Natural killer cell treated with Interleukin-12 subunit alpha and Interleukin-12 subunit beta and Interleukin-15 and Interleukin-18, amount 100 ng/mL, for 72 hours (primary cell): Measurements from ENCODE around the gene MCOLN1. TPM values are rescaled to one million over a fixed set of nuclear protein-coding genes. Genes with fewer than 3 reads are reported as not detected.

Experiments used
- ATAC-seq, 2 donors: fragments of 150-1000 bp; cut with Tn5 transposase in 1 of 2; sonication (Bioruptor Pico), chemical (Tn5 transposase) in 1 of 2; 2 replicates each; pipeline ENCODE4 v1.10.0; 2021
- DNase-seq: peaks from one replicate; pipeline ENCODE4 v3.0.0; 2022; ENCODE audit warnings: low spot score
- H3K27ac Mint-ChIP-seq, 2 donors: 1 replicate in 1 of 2; 2 replicates in 1 of 2; pipeline ENCODE4 v1.8.0; 2022; ENCODE audit warnings: mixed read lengths in 2 of 2, mild to moderate bottlenecking in 1 of 2, moderate library complexity in 1 of 2
- H3K27me3 Mint-ChIP-seq, 2 donors: 1 replicate in 1 of 2; 2 replicates in 1 of 2; pipeline ENCODE4 v1.8.0; 2022; ENCODE audit warnings: mixed read lengths in 2 of 2
- H3K36me3 Mint-ChIP-seq: one replicate; pipeline ENCODE4 v1.8.0; 2022; ENCODE audit warnings: mixed read lengths
- H3K4me1 Mint-ChIP-seq, 2 donors: 1 replicate in 1 of 2; 2 replicates in 1 of 2; pipeline ENCODE4 v1.8.0; 2022; ENCODE audit warnings: low read depth in 2 of 2, mixed read lengths in 2 of 2, mild to moderate bottlenecking in 1 of 2
- H3K4me3 Mint-ChIP-seq: one replicate; pipeline ENCODE4 v1.8.0; 2022; ENCODE audit warnings: mixed read lengths
- H3K9me3 Mint-ChIP-seq: 2 replicates; pipeline ENCODE4 v1.8.0; 2022; ENCODE audit warnings: mixed read lengths
- total RNA-seq, 2 donors: library from RNA; stranded (reverse); gene quantifications; one replicate each; pipeline ENCODE4 v1.2.3, GENCODE V29; 2022

MCOLN1 gene
- 10 to 100 TPM; 26.0 to 41.2 TPM for total RNA-seq

DNA sequence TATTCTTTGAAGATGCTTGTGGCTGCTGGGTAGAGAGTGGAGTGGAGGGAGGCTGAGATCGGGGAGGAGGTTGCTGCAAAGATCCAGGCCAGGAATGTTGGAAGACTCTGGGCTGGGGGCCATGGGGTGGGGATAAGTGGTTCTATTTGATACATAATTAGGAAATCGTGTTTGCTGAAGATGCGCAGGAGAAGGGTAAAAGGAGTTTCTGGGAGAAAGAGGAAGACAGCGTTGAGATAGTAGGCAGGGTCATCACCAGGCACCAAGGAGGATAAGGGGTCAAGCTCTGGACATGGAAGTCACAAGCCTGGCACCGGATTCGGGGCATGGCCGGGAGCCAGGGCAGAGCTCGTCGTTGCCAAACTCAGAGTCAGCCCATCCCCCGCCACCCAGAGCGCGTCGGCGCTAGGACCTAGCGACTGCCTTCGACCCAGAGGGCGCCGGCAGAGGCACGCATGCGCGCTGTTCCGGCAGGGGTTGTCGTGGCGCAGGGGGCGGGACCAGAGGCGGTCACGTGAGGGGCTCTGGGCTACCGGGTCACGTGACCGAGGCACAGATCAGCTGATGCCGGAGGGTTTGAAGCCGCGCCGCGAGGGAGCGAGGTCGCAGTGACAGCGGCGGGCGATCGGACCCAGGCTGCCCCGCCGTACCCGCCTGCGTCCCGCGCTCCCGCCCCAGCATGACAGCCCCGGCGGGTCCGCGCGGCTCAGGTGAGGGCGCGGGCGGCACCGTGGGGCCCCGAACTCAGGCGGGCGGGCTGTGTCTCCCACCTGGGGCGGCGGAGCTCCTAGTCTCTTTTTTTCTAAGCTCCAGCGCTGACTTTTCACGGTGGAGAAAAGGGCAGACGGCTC is at the start of gene MCOLN1:
TSS of gene MCOLN1 (plus strand) at position 553 of the 851 bp plus-strand sequence. CDS start at position 680, 127 bp downstream.
- peak within 1 kb of the TSS; percentile 81 to 87 for H3K27ac Mint-ChIP-seq
- H3K4me3 Mint-ChIP-seq = peak within 1 kb of the TSS; percentile 91
- H3K27me3 Mint-ChIP-seq = no peaks in the 10 kb centered on the region
- peaks cover 12 to 14% of the 10 kb centered on the region in 2 donors for H3K4me1 Mint-ChIP-seq
- no peaks in the 10 kb centered on the region for H3K36me3 Mint-ChIP-seq
- DNase-seq (peak; percentile 100), ATAC-seq (peak; percentile 94 to 95)
- H3K9me3 Mint-ChIP-seq = no peaks in the 10 kb centered on the region

GRCh38 chr19:7475665-7476064 is 46.8 kb upstream of the MCOLN1 start:
- no peaks in the 10 kb centered on the region for H3K36me3 Mint-ChIP-seq
- ATAC-seq = no peak
- H3K27ac Mint-ChIP-seq = no peak overlapping the region
- no peak overlapping the region for H3K4me3 Mint-ChIP-seq
- no peaks in the 10 kb centered on the region for H3K4me1 Mint-ChIP-seq
- DNase-seq = no peak
- H3K9me3 Mint-ChIP-seq = no peaks in the 10 kb centered on the region
- no peaks in the 10 kb centered on the region for H3K27me3 Mint-ChIP-seq

DNA sequence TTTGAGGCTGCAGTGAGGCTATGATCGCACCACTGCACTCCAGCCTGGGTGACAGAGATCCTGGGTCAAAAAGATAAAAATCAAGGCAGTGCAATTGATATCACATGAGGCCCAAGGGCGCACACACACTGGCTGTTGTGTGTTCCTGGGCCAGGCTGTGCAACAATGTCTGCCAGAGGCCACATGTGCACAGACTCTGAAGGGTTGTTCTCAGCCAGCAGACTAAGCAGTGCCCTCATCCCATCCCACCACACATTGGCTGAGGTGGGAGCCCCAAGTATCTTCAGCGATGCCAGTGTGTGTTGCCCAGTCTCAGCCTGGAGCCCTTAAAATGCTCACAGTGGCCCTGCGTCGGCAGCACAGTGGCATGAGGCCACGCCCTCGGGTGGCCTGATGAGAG is 46.2 kb upstream of the MCOLN1 start:
- peak in 1 of 2 donors; percentile 13 for ATAC-seq
- H3K27ac Mint-ChIP-seq = no peak overlapping the region
- H3K36me3 Mint-ChIP-seq = no peaks in the 10 kb centered on the region

DNA sequence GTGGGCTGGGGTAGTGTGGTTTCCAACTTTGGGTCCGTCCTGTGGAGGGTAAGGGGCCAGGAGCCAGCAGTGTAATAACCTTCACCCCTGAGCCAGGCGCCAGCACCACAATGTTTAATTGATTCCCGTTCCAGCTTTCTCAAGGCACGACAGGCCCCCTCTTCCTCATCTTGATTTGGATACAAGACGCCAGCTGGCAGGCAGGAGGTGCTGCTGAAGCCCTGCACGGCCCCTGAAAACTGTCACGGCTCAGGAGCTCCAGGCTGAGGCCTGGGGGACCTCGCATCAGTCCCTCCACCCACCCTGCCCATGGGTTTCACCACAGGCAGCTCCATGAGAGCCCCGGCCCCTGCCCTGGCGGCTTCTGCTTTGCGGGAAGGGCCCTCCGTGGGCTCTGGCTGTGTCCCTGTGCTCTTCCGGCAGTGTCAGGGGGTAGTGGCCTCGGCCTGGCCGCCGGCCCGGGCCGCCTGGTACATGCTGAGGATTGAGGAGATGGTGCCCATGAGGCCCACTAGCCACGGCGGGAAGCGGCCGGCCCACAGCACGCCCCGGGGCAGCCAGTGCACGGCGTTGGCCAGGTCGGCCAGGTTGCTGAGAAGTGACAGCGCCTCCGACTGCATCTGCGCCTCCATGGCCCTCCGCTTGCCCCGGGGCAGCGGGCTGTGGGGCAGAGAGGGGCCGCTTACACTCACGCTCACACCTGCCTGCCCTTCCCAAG is 45.5 kb upstream of the MCOLN1 start:
- H3K4me3 Mint-ChIP-seq = no peak overlapping the region
- ATAC-seq = no peak
- H3K27me3 Mint-ChIP-seq = no peaks in the 10 kb centered on the region
- no peak overlapping the region for H3K27ac Mint-ChIP-seq
- no peaks in the 10 kb centered on the region for H3K36me3 Mint-ChIP-seq
- no peaks in the 10 kb centered on the region for H3K9me3 Mint-ChIP-seq
- DNase-seq = no peak
- H3K4me1 Mint-ChIP-seq = no peaks in the 10 kb centered on the region

More for the DNA sequence above, 46.2 kb upstream of the MCOLN1 start:
- no peaks in the 10 kb centered on the region for H3K27me3 Mint-ChIP-seq
- H3K4me1 Mint-ChIP-seq = no peaks in the 10 kb centered on the region
- DNase-seq = no peak
- no peaks in the 10 kb centered on the region for H3K9me3 Mint-ChIP-seq
- H3K4me3 Mint-ChIP-seq = no peak overlapping the region

DNA sequence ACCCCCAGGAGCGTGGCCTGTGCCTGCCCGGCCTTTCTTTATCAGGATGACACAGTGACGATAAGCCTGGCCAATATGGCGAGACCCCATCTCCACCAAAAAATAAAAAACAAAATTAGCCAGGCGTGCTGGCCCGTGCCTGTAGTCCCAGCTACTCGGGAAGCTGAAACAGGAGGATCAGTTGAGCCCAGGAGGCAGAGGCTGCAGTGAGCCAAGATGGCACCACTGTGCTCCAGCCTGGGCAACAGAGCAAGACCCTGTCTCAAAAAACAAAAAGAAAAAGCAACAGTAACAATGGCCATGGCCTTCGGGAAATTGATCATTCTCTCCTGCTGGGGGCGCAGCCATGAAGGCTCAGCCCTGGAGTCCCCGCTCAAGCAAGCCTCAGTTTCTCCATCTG is 44.7 kb upstream of the MCOLN1 start:
- H3K4me1 Mint-ChIP-seq = no peaks in the 10 kb centered on the region
- no peak overlapping the region for H3K4me3 Mint-ChIP-seq
- H3K9me3 Mint-ChIP-seq = no peaks in the 10 kb centered on the region
- H3K27me3 Mint-ChIP-seq = no peaks in the 10 kb centered on the region
- no peak for ATAC-seq
- H3K36me3 Mint-ChIP-seq = no peaks in the 10 kb centered on the region
- DNase-seq = no peak
- H3K27ac Mint-ChIP-seq = no peak overlapping the region

GRCh38 chr19:7478173-7478842 is 44.1 kb upstream of the MCOLN1 start:
- H3K4me1 Mint-ChIP-seq = peaks cover 0 to 3% of the 10 kb centered on the region in 2 donors
- DNase-seq = no peak
- H3K27me3 Mint-ChIP-seq = no peaks in the 10 kb centered on the region
- H3K27ac Mint-ChIP-seq = no peak overlapping the region
- H3K36me3 Mint-ChIP-seq = no peaks in the 10 kb centered on the region
- ATAC-seq = no peak
- no peaks in the 10 kb centered on the region for H3K9me3 Mint-ChIP-seq
- H3K4me3 Mint-ChIP-seq = no peak overlapping the region

- H3K27me3 Mint-ChIP-seq = no peaks in the 10 kb centered on the region
Observed at GRCh38 chr19:7478843-7479227, 43.6 kb upstream of the MCOLN1 start.

GRCh38 chr19:7480222-7480969 is 42.0 kb upstream of the MCOLN1 start:
- H3K27me3 Mint-ChIP-seq = no peaks in the 10 kb centered on the region
- no peaks in the 10 kb centered on the region for H3K36me3 Mint-ChIP-seq
- no peak overlapping the region for H3K27ac Mint-ChIP-seq
- no peak for DNase-seq
- ATAC-seq = no peak
- H3K4me3 Mint-ChIP-seq = no peak overlapping the region
- H3K9me3 Mint-ChIP-seq = no peaks in the 10 kb centered on the region
- H3K4me1 Mint-ChIP-seq = peaks cover 0 to 4% of the 10 kb centered on the region in 2 donors

More at GRCh38 chr19:7478843-7479227, 43.6 kb upstream of the MCOLN1 start:
- Mint-ChIP-seq H3K27ac (no peak overlapping the region), H3K9me3 (no peaks in the 10 kb centered on the region), H3K36me3 (no peaks in the 10 kb centered on the region), H3K4me1 (peaks cover 0 to 4% of the 10 kb centered on the region in 2 donors), H3K4me3 (no peak overlapping the region)
- no peak for DNase-seq
- ATAC-seq = no peak

DNA sequence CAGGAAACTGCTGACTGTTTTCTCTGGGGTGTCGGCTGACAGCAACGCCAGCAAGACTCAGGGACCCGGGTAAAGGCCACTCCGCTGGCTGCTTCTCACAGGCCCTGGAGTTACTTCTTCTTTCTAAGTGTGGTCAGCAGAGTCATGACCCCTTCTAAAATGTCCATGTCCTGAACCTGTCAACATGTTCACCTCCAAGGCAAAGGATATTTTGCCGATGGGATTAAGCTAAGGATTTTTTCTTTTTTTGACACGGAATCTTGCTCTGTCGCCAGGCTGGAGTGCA is 41.5 kb upstream of the MCOLN1 start:
- ATAC-seq (no peak), DNase-seq (no peak)
- Mint-ChIP-seq H3K27ac (no peak overlapping the region), H3K4me3 (no peak overlapping the region), H3K27me3 (no peaks in the 10 kb centered on the region), H3K9me3 (no peaks in the 10 kb centered on the region), H3K36me3 (no peaks in the 10 kb centered on the region), H3K4me1 (peaks cover 0 to 4% of the 10 kb centered on the region in 2 donors)

- Mint-ChIP-seq H3K4me1 (peaks cover 0 to 4% of the 10 kb centered on the region in 2 donors), H3K9me3 (no peaks in the 10 kb centered on the region), H3K36me3 (no peaks in the 10 kb centered on the region), H3K4me3 (no peak overlapping the region), H3K27me3 (no peaks in the 10 kb centered on the region), H3K27ac (no peak overlapping the region)
- peak in 1 of 2 donors; percentile 33 for ATAC-seq
- DNase-seq = no peak
Observed at GRCh38 chr19:7482584-7483439, 39.6 kb upstream of the MCOLN1 start.

DNA sequence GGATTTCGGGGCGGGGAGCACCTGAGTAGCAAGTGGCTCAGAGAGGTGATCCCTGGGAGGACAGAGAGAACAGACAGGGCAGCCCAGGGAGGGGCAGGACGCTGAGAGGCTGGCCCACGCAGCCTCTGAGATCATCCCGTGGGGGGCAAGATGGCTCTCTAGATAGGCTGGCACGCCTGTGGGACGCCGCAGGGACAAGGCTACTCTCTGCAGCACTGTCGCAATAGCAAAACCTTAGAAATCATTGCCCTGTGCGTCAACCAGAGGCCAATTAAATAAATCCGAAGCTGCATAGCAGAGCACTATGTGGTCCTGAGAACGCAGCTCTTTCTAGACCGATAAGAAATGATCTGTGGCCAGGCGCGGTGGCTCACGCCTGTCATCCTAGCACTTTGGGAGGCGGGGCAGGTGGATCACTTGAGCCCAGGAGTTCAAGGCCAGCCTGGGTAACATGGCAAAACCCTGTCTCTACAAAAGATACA is 38.7 kb upstream of the MCOLN1 start:
- ATAC-seq (peak; percentile 12 to 70), DNase-seq (no peak)
- Mint-ChIP-seq H3K36me3 (no peaks in the 10 kb centered on the region), H3K4me3 (no peak overlapping the region), H3K27me3 (no peaks in the 10 kb centered on the region), H3K27ac (no peak overlapping the region), H3K4me1 (peaks cover 0 to 4% of the 10 kb centered on the region in 2 donors), H3K9me3 (no peaks in the 10 kb centered on the region)

DNA sequence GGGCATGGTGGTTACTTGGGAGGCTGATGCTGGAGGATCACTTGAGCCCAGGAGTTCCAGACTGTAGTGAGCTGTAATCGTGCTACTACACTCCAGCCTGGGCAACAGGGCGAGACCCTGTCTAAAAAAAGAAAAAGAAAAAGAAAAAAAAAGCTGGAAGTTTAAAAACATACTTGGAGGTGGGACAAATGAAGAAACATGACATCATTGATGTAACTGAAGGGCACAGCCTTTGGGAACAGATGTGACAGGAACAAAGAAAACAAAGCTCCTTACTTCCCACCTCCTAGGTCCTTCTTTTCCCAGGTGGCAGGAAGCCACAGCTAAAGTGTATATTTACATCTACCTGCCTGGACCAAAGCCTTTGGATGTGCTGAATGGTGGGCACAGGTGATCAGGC is 35.5 kb upstream of the MCOLN1 start:
- H3K4me3 Mint-ChIP-seq = no peak overlapping the region
- no peak overlapping the region for H3K27ac Mint-ChIP-seq
- H3K27me3 Mint-ChIP-seq = no peaks in the 10 kb centered on the region
- H3K9me3 Mint-ChIP-seq = no peaks in the 10 kb centered on the region
- ATAC-seq (no peak), DNase-seq (no peak)
- H3K4me1 Mint-ChIP-seq = peaks cover 19 to 24% of the 10 kb centered on the region in 2 donors
- no peaks in the 10 kb centered on the region for H3K36me3 Mint-ChIP-seq
